Lung (tissue), 12 donors: ENCODE results near the gene CLSTN1. TPM values are rescaled to one million over a fixed set of nuclear protein-coding genes. Genes with fewer than 3 reads are reported as not detected.

Source experiments
- ATAC-seq: fragments of 200-7000 bp; cut with Tn5 transposase; one replicate; pipeline ENCODE4 v1.9.1; 2020; ENCODE audit warnings: moderate number of reproducible peaks; ENCODE audit not compliant: insufficient read depth, low FRiP score
- DNase-seq, 3 donors: peaks; one replicate each; pipeline ENCODE4 v3.0.0-alpha.2; 2013 to 2017
- H3K27ac ChIP-seq, 2 donors: one replicate each; pipeline ENCODE4 v1.5.1; 2013; ENCODE audit warnings: mild to moderate bottlenecking in 2 of 2, moderate library complexity in 2 of 2, control low read depth in 1 of 2, inconsistent platforms in 1 of 2, low read depth in 1 of 2, low read length in 1 of 2
- H3K27me3 ChIP-seq, 3 donors: one replicate each; pipeline ENCODE4 v1.5.1; 2013; ENCODE audit warnings: low read length in 2 of 3; ENCODE audit not compliant: control insufficient read depth in 3 of 3, insufficient read depth in 3 of 3
- H3K36me3 ChIP-seq, 4 donors: one replicate each; pipeline ENCODE4 v1.5.1; 2013; ENCODE audit warnings: low read length in 4 of 4, mild to moderate bottlenecking in 1 of 4, moderate library complexity in 1 of 4; ENCODE audit not compliant: control insufficient read depth in 4 of 4, insufficient read depth in 4 of 4
- H3K4me1 ChIP-seq, 5 donors: one replicate each; pipeline ENCODE4 v1.5.1; 2013; ENCODE audit warnings: low read length in 5 of 5, mild to moderate bottlenecking in 2 of 5, moderate library complexity in 1 of 5; ENCODE audit not compliant: control insufficient read depth in 5 of 5, insufficient read depth in 5 of 5
- H3K4me3 ChIP-seq: one replicate; pipeline ENCODE4 v1.5.1; 2013; ENCODE audit warnings: mild to moderate bottlenecking, control low read depth, moderate library complexity
- H3K9ac ChIP-seq, 2 donors: one replicate each; pipeline ENCODE4 v1.5.1; 2013; ENCODE audit warnings: low read length in 2 of 2, control low read depth in 1 of 2; ENCODE audit not compliant: insufficient read depth in 1 of 2
- H3K9me3 ChIP-seq, 4 donors: one replicate each; pipeline ENCODE4 v1.5.1; 2013; ENCODE audit warnings: low read length in 3 of 4, mild to moderate bottlenecking in 1 of 4, moderate library complexity in 1 of 4; ENCODE audit not compliant: control insufficient read depth in 4 of 4, insufficient read depth in 3 of 4
- WGBS, 2 donors: extraction: QIAGEN DNeasy Blood & Tissue Kit; methylation state at CpG; one replicate each; pipeline ENCODE4 v1.1.7; 2013; 5-methylcytosine and 5-hydroxymethylcytosine counted together
- polyA plus RNA-seq, 2 donors: library from polyadenylated mRNA; stranded (reverse); fragments of 200-250 nt; gene quantifications; one replicate each; pipeline ENCODE4 v1.2.1, GENCODE V29; 2013
- total RNA-seq, 2 donors: library from RNA; depleted of rRNA in 1 of 2; stranded (reverse); fragments of >200 nt in 1 of 2; gene quantifications; one replicate each; pipeline ENCODE4 v1.2.1, GENCODE V29; 2014 to 2021
- TF ChIP-seq, protein P1 (sequence below): IDR thresholded peaks from 2 replicates; pipeline ENCODE4 v1.5.1; 2012; ENCODE audit warnings: mild to moderate bottlenecking; ENCODE audit errors: control extremely low read depth, extremely low read depth
- donor health status: control.
- donor health status: control.
- donor health status: Bipolar disorder and iron deficiency.
- donor health status: healthy.
- donor health status: DM: yes; HTN: yes; CAD: no.

The CLSTN1 gene
- total and polyA plus RNA-seq, 4 donors, result 37.1 to 88.0 (median 61.8) TPM

DNA sequence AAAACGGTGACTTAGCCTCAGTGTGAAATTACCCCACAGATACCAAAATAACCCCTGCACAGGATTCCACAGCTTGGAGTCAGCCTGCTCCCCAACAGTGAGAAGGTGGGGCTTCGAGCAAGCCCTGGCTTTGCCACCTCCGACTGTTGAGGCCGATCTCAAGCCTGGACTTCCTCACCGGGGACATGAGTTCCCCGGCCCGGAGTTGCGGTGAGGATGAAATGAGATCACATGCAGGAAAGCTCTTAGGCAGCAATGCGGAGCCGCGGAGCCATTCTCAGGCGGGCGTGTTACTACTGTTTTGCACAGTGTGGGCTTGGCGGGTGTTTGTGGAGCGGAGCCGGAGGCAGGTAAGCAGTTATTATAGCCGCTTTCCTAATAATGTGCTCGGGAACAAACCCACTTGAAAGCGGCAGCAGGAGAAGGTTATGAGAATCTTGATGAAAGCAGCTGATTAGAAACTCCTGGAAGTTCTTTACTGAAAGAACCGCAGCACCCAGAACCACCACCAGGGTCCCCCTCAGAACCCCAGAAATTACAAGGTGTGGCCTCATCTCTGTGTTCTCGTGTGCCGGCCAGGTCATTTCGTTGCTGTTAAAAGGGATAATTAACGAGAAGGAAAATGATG lies 3.9 kb upstream of the CLSTN1 start:
- TF ChIP-seq, protein P1, sequence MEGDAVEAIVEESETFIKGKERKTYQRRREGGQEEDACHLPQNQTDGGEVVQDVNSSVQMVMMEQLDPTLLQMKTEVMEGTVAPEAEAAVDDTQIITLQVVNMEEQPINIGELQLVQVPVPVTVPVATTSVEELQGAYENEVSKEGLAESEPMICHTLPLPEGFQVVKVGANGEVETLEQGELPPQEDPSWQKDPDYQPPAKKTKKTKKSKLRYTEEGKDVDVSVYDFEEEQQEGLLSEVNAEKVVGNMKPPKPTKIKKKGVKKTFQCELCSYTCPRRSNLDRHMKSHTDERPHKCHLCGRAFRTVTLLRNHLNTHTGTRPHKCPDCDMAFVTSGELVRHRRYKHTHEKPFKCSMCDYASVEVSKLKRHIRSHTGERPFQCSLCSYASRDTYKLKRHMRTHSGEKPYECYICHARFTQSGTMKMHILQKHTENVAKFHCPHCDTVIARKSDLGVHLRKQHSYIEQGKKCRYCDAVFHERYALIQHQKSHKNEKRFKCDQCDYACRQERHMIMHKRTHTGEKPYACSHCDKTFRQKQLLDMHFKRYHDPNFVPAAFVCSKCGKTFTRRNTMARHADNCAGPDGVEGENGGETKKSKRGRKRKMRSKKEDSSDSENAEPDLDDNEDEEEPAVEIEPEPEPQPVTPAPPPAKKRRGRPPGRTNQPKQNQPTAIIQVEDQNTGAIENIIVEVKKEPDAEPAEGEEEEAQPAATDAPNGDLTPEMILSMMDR, result no peak
- H3K9me3 ChIP-seq, result no peaks in the 10 kb centered on the region
- H3K4me3 ChIP-seq, result no peak overlapping the region
- peaks cover 0 to 12% (median 0%) of the 10 kb centered on the region in 5 donors for H3K4me1 ChIP-seq
- DNase-seq, result no peak
- H3K36me3 ChIP-seq, result peaks cover 0 to 3% (median 0%) of the 10 kb centered on the region in 4 donors
- no peaks in the 10 kb centered on the region for H3K27me3 ChIP-seq
- no peak overlapping the region for H3K9ac ChIP-seq
- ATAC-seq, result no peak
- H3K27ac ChIP-seq, result no peak overlapping the region
- 61 to 79% methylated on average over 24 of the region's 24 CpGs for WGBS, 2 donors

DNA sequence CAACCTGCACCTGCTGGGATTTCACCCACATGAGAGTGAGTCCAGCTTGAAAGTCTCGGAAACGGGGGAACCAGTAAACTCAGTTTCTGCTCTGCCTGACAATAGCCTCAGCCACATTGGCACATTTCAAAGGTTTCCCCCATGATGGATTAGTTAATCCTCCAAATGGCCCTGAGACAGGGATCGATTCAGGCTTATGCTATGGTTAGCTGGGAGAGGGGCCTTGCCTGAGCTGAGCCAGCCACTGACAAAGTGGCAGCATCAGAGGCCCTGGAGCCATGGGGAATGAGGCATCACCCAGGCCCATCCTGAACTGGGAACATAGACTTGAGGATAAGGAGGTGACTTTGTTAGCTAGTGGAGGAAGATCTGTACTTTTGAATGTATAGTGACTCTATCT lies 2.9 kb upstream of the CLSTN1 start:
- Histone ChIP-seq H3K27me3 (no peaks in the 10 kb centered on the region), H3K4me3 (no peak overlapping the region), H3K9ac (no peak overlapping the region), H3K27ac (no peak overlapping the region), H3K9me3 (no peaks in the 10 kb centered on the region), H3K4me1 (peaks cover 0 to 23% (median 5%) of the 10 kb centered on the region in 5 donors), H3K36me3 (peaks cover 0 to 3% (median 0%) of the 10 kb centered on the region in 4 donors)
- TF ChIP-seq, protein P1, result no peak
- WGBS, 2 donors, result 92 to 96% methylated on average over 3 of the region's 3 CpGs
- ATAC-seq (no peak), DNase-seq (no peak)

GRCh38 chr1:9826087-9826486 lies 2.3 kb upstream of the CLSTN1 start:
- ATAC-seq (no peak), DNase-seq (no peak)
- Histone ChIP-seq H3K4me1 (peaks cover 0 to 26% (median 5%) of the 10 kb centered on the region in 5 donors), H3K9ac (no peak overlapping the region), H3K27ac (no peak overlapping the region), H3K4me3 (no peak overlapping the region), H3K27me3 (no peaks in the 10 kb centered on the region), H3K36me3 (peaks cover 0 to 3% (median 0%) of the 10 kb centered on the region in 4 donors), H3K9me3 (no peaks in the 10 kb centered on the region)
- WGBS, 2 donors, result 90 to 97% methylated on average over 3 of the region's 3 CpGs
- TF ChIP-seq, protein P1, result no peak
